Measurements from ENCODE around the gene CRY2.

DNA sequence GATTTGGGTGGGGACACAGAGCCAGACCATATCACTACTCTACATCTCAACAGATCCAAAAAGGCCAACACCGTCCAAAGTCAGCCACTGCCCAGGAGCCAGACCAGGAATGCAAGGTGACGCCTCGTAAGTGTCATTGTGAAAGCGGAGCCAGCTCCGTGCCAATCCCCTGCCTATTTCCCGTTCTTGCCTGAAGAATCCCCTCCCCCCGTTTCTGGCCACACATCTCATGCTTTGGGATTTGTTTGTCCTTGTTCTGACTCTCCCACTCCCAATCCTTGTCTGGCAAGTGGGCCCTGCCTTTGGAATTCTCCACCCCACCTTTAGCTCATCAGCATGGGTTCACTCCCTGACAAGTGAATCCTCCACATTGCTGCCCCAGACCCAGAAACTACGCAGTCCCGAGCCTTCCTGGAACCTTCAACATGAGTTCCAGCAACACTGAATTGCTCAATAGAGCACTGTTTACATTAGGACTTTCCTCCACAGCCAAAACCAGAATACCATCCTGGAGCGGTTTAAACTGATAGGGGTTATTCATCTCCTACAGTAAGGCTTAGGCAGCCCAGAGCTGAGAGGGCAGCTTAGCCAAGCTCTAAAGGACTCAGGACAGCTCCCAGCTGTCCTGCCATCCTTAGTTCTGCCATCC lies 48.4 kb upstream of the CRY2 start:
- TF ChIP-seq, protein P1, sequence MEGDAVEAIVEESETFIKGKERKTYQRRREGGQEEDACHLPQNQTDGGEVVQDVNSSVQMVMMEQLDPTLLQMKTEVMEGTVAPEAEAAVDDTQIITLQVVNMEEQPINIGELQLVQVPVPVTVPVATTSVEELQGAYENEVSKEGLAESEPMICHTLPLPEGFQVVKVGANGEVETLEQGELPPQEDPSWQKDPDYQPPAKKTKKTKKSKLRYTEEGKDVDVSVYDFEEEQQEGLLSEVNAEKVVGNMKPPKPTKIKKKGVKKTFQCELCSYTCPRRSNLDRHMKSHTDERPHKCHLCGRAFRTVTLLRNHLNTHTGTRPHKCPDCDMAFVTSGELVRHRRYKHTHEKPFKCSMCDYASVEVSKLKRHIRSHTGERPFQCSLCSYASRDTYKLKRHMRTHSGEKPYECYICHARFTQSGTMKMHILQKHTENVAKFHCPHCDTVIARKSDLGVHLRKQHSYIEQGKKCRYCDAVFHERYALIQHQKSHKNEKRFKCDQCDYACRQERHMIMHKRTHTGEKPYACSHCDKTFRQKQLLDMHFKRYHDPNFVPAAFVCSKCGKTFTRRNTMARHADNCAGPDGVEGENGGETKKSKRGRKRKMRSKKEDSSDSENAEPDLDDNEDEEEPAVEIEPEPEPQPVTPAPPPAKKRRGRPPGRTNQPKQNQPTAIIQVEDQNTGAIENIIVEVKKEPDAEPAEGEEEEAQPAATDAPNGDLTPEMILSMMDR (IDR thresholded peaks at IDR 0.05) = no peak
- no peak for TF ChIP-seq EP300 (IDR thresholded peaks at IDR 0.05)
- TF ChIP-seq POLR2A (IDR thresholded peaks at IDR 0.05) = no peak
